Camera-type eye (tissue), 1 donor: Measurements from ENCODE around the gene FAM153A. TPM values are rescaled to one million over a fixed set of nuclear protein-coding genes. Genes with fewer than 3 reads are reported as not detected.

Experiments used
- total RNA-seq: library from RNA; depleted of rRNA; stranded (reverse); fragments of >200 nt; gene quantifications from one replicate; pipeline ENCODE4 v1.2.3, GENCODE V29; 2014

Gene FAM153A
- total RNA-seq: 1.9 TPM

GRCh38 chr5:177782792-177783633 is at the start of gene FAM153A:
Gene FAM153A (minus strand): TSS chr5:177782899.

Other genes starting within 250 kb of the FAM153A start
- gene FAM193B, start 228.3 kb downstream of the FAM153A start, total RNA-seq: 49.9 TPM
- 81.0 TPM for gene TMED9, start 190.7 kb downstream of the FAM153A start, total RNA-seq
- gene B4GALT7, start 182.8 kb downstream of the FAM153A start, total RNA-seq: 29.9 TPM
- not detected for gene PROP1, start 213.3 kb upstream of the FAM153A start, total RNA-seq